ENCODE results near the gene MTMR11.

GRCh38 chr1:149932474-149932873 lies 4.2 kb downstream of the MTMR11 start:
- TF ChIP-seq CTCF (IDR thresholded peaks at IDR 0.05) (no peak), POLR2A (IDR thresholded peaks at IDR 0.05) (no peak)
